ENCODE measurements around the gene NPEPL1.

DNA sequence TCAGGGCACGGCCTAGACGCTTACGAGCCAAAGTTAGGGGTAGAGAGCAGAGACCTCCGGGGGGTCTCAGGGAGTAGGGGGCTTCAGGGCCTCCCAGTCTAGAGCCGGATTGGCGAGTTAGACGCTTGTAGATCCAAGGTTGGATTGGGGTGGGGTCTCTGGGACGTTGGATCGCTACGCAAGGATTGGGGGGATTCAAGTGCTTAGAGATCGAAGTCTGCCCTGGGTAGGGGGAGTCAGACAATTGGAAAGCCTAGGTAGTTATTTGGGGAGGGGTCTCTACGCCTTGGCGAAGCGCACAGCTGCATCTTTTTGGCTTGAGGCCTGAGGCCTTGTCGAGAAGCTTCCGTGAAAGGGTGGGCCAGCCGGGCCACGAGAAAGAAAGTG is 41.0 kb upstream of the NPEPL1 start:
- TF ChIP-seq POLR2AphosphoS5 (IDR thresholded peaks at IDR 0.05; ENCODE audit: low read depth, low read length) (no peak), SIN3A (IDR thresholded peaks at IDR 0.05; ENCODE audit: borderline replicate concordance, insufficient read depth, low read length) (no peak), TAF1 (IDR thresholded peaks at IDR 0.05; ENCODE audit: borderline replicate concordance, insufficient read depth, low read length) (no peak)
- TF ChIP-seq, protein P1, sequence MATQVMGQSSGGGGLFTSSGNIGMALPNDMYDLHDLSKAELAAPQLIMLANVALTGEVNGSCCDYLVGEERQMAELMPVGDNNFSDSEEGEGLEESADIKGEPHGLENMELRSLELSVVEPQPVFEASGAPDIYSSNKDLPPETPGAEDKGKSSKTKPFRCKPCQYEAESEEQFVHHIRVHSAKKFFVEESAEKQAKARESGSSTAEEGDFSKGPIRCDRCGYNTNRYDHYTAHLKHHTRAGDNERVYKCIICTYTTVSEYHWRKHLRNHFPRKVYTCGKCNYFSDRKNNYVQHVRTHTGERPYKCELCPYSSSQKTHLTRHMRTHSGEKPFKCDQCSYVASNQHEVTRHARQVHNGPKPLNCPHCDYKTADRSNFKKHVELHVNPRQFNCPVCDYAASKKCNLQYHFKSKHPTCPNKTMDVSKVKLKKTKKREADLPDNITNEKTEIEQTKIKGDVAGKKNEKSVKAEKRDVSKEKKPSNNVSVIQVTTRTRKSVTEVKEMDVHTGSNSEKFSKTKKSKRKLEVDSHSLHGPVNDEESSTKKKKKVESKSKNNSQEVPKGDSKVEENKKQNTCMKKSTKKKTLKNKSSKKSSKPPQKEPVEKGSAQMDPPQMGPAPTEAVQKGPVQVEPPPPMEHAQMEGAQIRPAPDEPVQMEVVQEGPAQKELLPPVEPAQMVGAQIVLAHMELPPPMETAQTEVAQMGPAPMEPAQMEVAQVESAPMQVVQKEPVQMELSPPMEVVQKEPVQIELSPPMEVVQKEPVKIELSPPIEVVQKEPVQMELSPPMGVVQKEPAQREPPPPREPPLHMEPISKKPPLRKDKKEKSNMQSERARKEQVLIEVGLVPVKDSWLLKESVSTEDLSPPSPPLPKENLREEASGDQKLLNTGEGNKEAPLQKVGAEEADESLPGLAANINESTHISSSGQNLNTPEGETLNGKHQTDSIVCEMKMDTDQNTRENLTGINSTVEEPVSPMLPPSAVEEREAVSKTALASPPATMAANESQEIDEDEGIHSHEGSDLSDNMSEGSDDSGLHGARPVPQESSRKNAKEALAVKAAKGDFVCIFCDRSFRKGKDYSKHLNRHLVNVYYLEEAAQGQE (IDR thresholded peaks at IDR 0.05; ENCODE audit: insufficient read depth in 1 of 2, low read depth in 2 of 2, low read length in 2 of 2) = no peak

Data from PFSK-1 (cell line).